ENCODE measurements around the gene GMPR2. TPM values are rescaled to one million over a fixed set of nuclear protein-coding genes. Genes with fewer than 3 reads are reported as not detected.

Gene GMPR2
- total RNA-seq, 3 donors from 2014 or later, result 59.3 to 74.6 (median 66.1) TPM

DNA sequence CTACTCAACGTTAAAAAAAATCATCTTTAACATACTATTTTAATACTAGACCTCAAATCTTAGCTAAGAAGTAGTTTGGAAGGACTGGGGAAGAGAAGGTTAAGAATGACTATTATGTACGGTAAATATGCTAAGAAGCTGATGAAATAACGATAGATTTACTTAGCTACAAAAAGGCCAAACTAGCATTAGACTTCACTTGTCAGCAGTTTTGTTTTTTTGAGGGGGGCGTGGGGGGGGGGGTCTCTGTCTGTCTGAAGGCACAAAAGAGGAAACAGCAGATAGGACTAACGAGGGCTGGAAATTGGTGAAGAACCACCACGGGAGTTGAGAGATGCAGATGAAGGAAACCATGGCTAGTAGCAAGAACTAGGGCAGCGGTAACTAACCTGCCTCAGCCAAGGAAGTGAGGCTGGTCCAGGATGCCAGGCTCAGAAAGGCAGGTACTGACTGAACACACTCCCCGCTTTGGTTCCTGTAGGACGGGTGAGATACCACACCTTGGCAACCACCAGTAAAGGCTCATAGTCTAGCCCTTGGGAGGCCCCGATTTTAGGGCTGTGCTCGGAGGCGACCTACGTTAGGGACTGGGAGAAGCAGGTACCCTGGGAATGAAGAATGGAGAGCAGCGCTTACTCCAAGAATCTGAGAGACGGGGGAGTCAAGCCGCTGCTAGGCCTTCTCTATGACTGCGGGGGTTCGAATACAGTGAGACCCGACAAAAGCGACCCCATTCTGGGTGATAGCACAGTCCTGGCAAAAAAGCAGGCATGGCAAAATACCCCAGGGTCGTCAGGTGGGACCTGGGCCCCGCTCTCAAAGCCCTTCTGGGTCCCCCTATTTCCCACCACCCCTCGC, 1.2 kb upstream of the GMPR2 start:
- Histone ChIP-seq H3K27me3 (no peaks in the 10 kb centered on the region), H3K4me3 (peak overlapping the region; percentile 80 to 95 (median 90)), H3K9me3 (no peaks in the 10 kb centered on the region), H3K36me3 (no peaks in the 10 kb centered on the region), H3K4me1 (peaks cover 5 to 27% of the 10 kb centered on the region in 2 donors), H3K27ac (peak overlapping the region; percentile 90 to 92)
- TF ChIP-seq CTCF (IDR thresholded peaks at IDR 0.05), result no peak
- TF ChIP-seq POLR2AphosphoS5 (IDR thresholded peaks at IDR 0.05), result no peak
- TF ChIP-seq POLR2A (IDR thresholded peaks at IDR 0.05), result no peak
- DNase-seq (ENCODE audit: low spot score in 2 of 2), result no peak
- intact Hi-C loops (cut with DNase I; ENCODE audit: low total_unique reads), result no loop called here

GRCh38 chr14:24232121-24232644, 546 bp upstream of the GMPR2 start, which contains the start of gene NEDD8:
NEDD8 (minus strand) TSS chr14:24232367; CDS start chr14:24232267, 100 bp downstream.
- TF ChIP-seq POLR2AphosphoS5 (IDR thresholded peaks at IDR 0.05) (peak in 2 of 3 donors; percentile 13 to 63), POLR2A (IDR thresholded peaks at IDR 0.05) (peak; percentile 63), CTCF (IDR thresholded peaks at IDR 0.05) (no peak)
- Histone ChIP-seq H3K9me3 (no peaks in the 10 kb centered on the region), H3K36me3 (no peaks in the 10 kb centered on the region), H3K27me3 (no peaks in the 10 kb centered on the region), H3K4me3 (peak within 1 kb of the TSS; percentile 80 to 95 (median 90)), H3K27ac (peak within 1 kb of the TSS; percentile 90 to 92), H3K4me1 (peaks cover 5 to 27% of the 10 kb centered on the region in 2 donors)
- intact Hi-C loops (cut with DNase I; ENCODE audit: low total_unique reads), result no loop called here
- DNase-seq (ENCODE audit: low spot score in 2 of 2), result peak; percentile 90 to 92

DNA sequence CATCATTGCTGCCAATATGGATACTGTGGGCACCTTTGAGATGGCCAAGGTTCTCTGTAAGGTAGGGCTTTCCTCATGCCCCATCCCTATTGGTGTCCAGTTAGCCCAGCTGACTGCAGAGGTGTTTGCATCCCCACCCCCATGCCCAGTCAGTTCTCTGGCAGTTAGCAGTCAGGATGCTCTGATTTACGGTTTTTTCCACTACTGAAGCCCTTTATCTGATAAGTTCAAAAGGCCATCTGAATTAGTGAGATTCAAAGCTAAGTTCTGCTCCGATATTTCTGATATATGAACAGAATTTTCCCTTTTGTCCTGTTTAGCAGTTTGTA, 773 bp downstream of the GMPR2 start:
- no peaks in the 10 kb centered on the region for H3K27me3 ChIP-seq
- intact Hi-C loops (cut with DNase I; ENCODE audit: low total_unique reads), result no loop called here
- peak overlapping the region; percentile 80 to 95 (median 90) for H3K4me3 ChIP-seq
- H3K9me3 ChIP-seq, result no peaks in the 10 kb centered on the region
- TF ChIP-seq POLR2AphosphoS5 (IDR thresholded peaks at IDR 0.05) (no peak), CTCF (IDR thresholded peaks at IDR 0.05) (no peak), POLR2A (IDR thresholded peaks at IDR 0.05) (no peak)
- no peak for DNase-seq (ENCODE audit: low spot score in 2 of 2)
- H3K27ac ChIP-seq, result peak overlapping the region; percentile 90 to 92
- H3K4me1 ChIP-seq, result peaks cover 5 to 27% of the 10 kb centered on the region in 2 donors
- H3K36me3 ChIP-seq, result no peaks in the 10 kb centered on the region

GRCh38 chr14:24234095-24235005, 1.6 kb downstream of the GMPR2 start:
- TF ChIP-seq CTCF (IDR thresholded peaks at IDR 0.05) (no peak), POLR2AphosphoS5 (IDR thresholded peaks at IDR 0.05) (no peak), POLR2A (IDR thresholded peaks at IDR 0.05) (no peak)
- no peaks in the 10 kb centered on the region for H3K27me3 ChIP-seq
- H3K27ac ChIP-seq, result no peak overlapping the region
- DNase-seq (ENCODE audit: low spot score in 2 of 2), result no peak
- peaks cover 5 to 27% of the 10 kb centered on the region in 2 donors for H3K4me1 ChIP-seq
- intact Hi-C loops (cut with DNase I; ENCODE audit: low total_unique reads), result no loop called here
- H3K4me3 ChIP-seq, result no peak overlapping the region
- H3K9me3 ChIP-seq, result no peaks in the 10 kb centered on the region
- no peaks in the 10 kb centered on the region for H3K36me3 ChIP-seq

Data from breast epithelium (tissue), 4 donors.